ENCODE data around the gene PDE4D.

- TF ChIP-seq CTCF (IDR thresholded peaks at IDR 0.05; ENCODE audit: low read length) (no peak), EZH2 (optimal IDR thresholded peaks at IDR 0.05; ENCODE audit: low read depth, low read length) (no peak), EZH2phosphoT487 (IDR thresholded peaks at IDR 0.05; ENCODE audit: low read length) (no peak)
Observed at GRCh38 chr5:59337240-59337639, 556.3 kb downstream of the PDE4D start.

Measured in MM.1S (cell line).